ENCODE results near the gene BICC1. TPM values are rescaled to one million over a fixed set of nuclear protein-coding genes. Genes with fewer than 3 reads are reported as not detected.

BICC1 gene
- total RNA-seq, 4 donors from 2014 or later, result 9.3 to 20.8 (median 12.5) TPM

DNA sequence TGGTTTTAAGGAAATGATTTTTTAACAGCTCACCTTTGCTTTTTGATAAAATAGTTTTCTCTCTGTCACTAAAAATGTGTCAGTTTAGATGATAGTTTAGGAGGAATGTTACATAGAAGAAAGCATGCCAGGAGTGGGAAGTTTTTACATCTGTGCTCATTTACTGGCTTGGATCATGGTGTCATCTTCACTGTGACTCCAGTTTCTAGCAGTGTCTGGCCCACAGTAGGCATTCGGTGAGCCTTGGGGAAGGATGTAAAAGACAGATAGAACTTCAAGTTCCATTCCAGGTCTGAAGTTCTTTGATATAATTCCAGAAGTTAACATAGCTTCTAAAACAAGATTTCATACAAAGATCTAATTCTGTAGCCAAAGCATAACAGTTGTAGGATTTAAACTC, 259.2 kb downstream of the BICC1 start:
- H3K4me3 ChIP-seq (replicated peaks in 1 of 3), result no peak overlapping the region
- TF ChIP-seq, protein P1, sequence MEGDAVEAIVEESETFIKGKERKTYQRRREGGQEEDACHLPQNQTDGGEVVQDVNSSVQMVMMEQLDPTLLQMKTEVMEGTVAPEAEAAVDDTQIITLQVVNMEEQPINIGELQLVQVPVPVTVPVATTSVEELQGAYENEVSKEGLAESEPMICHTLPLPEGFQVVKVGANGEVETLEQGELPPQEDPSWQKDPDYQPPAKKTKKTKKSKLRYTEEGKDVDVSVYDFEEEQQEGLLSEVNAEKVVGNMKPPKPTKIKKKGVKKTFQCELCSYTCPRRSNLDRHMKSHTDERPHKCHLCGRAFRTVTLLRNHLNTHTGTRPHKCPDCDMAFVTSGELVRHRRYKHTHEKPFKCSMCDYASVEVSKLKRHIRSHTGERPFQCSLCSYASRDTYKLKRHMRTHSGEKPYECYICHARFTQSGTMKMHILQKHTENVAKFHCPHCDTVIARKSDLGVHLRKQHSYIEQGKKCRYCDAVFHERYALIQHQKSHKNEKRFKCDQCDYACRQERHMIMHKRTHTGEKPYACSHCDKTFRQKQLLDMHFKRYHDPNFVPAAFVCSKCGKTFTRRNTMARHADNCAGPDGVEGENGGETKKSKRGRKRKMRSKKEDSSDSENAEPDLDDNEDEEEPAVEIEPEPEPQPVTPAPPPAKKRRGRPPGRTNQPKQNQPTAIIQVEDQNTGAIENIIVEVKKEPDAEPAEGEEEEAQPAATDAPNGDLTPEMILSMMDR (IDR thresholded peaks at IDR 0.05), result no peak
- TF ChIP-seq POLR2A (IDR thresholded peaks at IDR 0.05), result no peak
- no peak for DNase-seq
- no peak overlapping the region for H3K27ac ChIP-seq
- H3K4me1 ChIP-seq, result no peaks in the 10 kb centered on the region
- WGBS, 2 donors, result 74 to 78% methylated on average over 1 of the region's 1 CpG
- intact Hi-C loops (cut with DNase I), result no loop called here
- no peaks in the 10 kb centered on the region for H3K27me3 ChIP-seq
- H3K9me3 ChIP-seq, result no peaks in the 10 kb centered on the region
- H3K36me3 ChIP-seq, result no peaks in the 10 kb centered on the region

- no peaks in the 10 kb centered on the region for H3K9me3 ChIP-seq
- H3K4me1 ChIP-seq, result no peaks in the 10 kb centered on the region
- no peaks in the 10 kb centered on the region for H3K27me3 ChIP-seq
- no peak for DNase-seq
- no peaks in the 10 kb centered on the region for H3K36me3 ChIP-seq
- WGBS, 2 donors, result 86 to 93% methylated on average over 3 of the region's 3 CpGs
- intact Hi-C loops (cut with DNase I), result no loop called here
- H3K4me3 ChIP-seq (replicated peaks in 1 of 3), result no peak overlapping the region
- H3K27ac ChIP-seq, result no peak overlapping the region
- no peak for TF ChIP-seq POLR2A (IDR thresholded peaks at IDR 0.05)
- TF ChIP-seq, protein P1 (IDR thresholded peaks at IDR 0.05), result no peak
Measured at GRCh38 chr10:58772758-58773157, 260.1 kb downstream of the BICC1 start.

DNA sequence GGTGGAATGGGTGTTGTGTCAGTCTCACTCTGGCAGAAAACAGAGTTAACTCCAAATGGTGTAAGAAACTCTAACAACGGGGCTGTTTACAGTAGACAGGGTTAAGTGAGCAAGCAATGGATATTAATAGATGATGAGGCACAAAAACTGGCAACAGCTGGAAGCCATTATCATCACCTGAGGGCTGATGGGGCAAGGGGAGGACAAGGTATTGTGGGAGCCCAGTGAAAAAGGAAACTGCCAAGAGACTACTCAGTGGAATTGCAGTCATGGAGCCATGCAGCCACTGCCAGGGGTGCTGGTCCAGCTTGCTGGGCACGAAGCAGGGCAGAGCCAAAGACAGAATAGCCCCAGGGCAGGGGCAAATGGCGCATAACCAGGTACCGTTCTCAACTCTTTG, 260.7 kb downstream of the BICC1 start:
- no peak for DNase-seq
- no peaks in the 10 kb centered on the region for H3K9me3 ChIP-seq
- no peak overlapping the region for H3K27ac ChIP-seq
- H3K4me1 ChIP-seq, result no peaks in the 10 kb centered on the region
- H3K36me3 ChIP-seq, result no peaks in the 10 kb centered on the region
- no peak overlapping the region for H3K4me3 ChIP-seq (replicated peaks in 1 of 3)
- no peaks in the 10 kb centered on the region for H3K27me3 ChIP-seq
- intact Hi-C loops (cut with DNase I), result no loop called here
- WGBS, 2 donors, result 88 to 91% methylated on average over 4 of the region's 4 CpGs
- TF ChIP-seq POLR2A (IDR thresholded peaks at IDR 0.05), result no peak
- TF ChIP-seq, protein P1 (IDR thresholded peaks at IDR 0.05), result no peak

DNA sequence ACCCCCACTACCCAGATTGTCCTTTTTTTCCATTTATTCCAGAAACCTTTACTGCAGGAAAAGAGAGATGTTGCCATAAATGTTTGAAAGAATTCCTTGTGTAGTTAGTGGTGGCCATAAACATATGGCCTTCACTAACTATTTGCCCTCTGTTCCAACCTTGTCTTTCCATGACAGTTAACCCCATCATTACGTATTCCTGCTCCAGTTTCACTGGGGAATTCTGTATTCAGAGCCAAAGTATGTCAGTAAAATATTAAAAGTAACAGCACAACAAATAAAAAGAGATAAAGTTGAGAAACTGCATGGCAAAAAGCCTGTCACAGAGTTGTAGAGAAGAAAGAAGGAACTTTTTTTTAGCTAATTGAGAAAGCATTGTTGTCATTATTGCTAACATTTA, 261.3 kb downstream of the BICC1 start:
- Histone ChIP-seq H3K9me3 (no peaks in the 10 kb centered on the region), H3K4me1 (no peaks in the 10 kb centered on the region), H3K27me3 (no peaks in the 10 kb centered on the region), H3K4me3 (replicated peaks in 1 of 3) (no peak overlapping the region), H3K36me3 (no peaks in the 10 kb centered on the region), H3K27ac (no peak overlapping the region)
- DNase-seq, result no peak
- intact Hi-C loops (cut with DNase I), result no loop called here
- 70 to 78% methylated on average over 1 of the region's 1 CpG for WGBS, 2 donors
- no peak for TF ChIP-seq POLR2A (IDR thresholded peaks at IDR 0.05)
- TF ChIP-seq, protein P1 (IDR thresholded peaks at IDR 0.05), result no peak

GRCh38 chr10:58775960-58776567, 263.4 kb downstream of the BICC1 start:
- no peaks in the 10 kb centered on the region for H3K4me1 ChIP-seq
- no peak for TF ChIP-seq POLR2A (IDR thresholded peaks at IDR 0.05)
- TF ChIP-seq, protein P1 (IDR thresholded peaks at IDR 0.05), result no peak
- intact Hi-C loops (cut with DNase I), result no loop called here
- WGBS, 2 donors, result 46 to 53% methylated on average over 4 of the region's 4 CpGs
- H3K27me3 ChIP-seq, result no peaks in the 10 kb centered on the region
- H3K36me3 ChIP-seq, result no peaks in the 10 kb centered on the region
- DNase-seq, result no peak
- no peak overlapping the region for H3K27ac ChIP-seq
- no peaks in the 10 kb centered on the region for H3K9me3 ChIP-seq
- H3K4me3 ChIP-seq (replicated peaks in 1 of 3), result no peak overlapping the region

All from thyroid gland (tissue), 4 donors.